HCEC 1CT (cell line): Measurements from ENCODE around the gene WIPF2.
"Not testable (repeated sequence)": the region's sequence is repeated elsewhere in the genome, so short reads cannot be mapped to it uniquely, and the experiment has no call there.

Experiments used
- DNase-seq: peaks from one replicate; pipeline ENCODE4 v3.0.0-alpha.2; 2017

WIPF2 gene

DNA sequence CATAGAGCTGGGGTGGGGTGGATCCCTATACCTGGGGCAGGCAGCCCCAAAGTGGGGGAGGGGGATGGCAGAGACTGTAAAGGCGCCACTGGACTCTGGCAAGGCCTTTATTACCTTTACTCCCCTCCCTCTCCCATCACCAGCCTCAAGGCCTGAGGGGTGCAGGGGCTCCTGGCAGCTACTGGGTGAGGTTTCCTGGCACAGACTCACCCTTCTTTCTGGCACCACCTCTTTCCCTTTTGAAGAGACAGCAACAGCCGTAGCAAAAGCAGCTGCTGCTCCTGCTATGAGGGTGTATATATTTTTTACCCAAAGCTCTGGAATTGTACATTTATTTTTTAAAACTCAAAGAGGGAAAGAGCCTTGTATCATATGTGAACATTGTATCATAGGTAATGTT, 24.3 kb upstream of the WIPF2 start:
- DNase-seq, result no peak

DNA sequence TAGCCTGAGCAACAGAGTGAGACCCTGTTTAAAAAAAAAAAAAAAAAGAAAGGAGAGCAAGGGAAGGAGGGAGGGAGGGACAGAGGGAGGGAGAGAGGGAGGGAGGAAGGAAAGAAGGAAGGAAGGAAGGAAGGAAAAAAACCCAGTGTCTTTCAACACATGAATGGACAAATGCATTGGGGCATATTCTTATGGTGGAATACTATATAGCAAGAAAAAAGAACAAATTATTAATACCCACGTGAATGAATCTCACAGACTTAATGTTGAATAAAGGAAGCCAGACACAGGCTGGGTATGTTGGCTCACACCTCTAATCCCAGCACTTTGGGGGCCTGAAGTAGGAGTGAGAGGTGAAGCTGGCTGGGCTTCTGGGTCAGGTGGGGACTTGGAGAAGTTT, 21.6 kb upstream of the WIPF2 start:
- DNase-seq, result no peak

DNA sequence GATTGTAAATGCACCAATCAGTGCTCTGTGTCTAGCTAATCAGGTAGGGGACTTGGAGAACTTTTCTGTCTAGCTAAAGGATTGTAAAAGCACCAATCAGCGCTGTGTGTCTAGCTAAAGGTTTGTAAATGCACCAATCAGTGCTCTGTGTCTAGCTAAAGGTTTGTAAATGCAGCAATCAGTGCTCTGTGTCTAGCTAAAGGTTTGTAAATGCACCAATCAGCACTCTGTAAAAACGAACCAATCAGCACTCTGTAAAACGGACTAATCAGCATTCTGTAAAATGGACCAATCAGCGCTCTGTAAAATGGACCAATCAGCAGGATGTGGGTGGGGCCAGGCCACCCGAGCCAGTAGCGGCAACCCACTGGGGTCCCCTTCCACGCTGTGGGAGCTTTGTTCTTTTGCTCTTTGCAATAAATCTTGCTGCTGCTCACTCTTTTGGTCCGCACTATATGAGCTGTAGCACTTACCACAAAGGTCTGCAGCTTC, 21.1 kb upstream of the WIPF2 start:
- DNase-seq, result not testable (repeated sequence)

DNA sequence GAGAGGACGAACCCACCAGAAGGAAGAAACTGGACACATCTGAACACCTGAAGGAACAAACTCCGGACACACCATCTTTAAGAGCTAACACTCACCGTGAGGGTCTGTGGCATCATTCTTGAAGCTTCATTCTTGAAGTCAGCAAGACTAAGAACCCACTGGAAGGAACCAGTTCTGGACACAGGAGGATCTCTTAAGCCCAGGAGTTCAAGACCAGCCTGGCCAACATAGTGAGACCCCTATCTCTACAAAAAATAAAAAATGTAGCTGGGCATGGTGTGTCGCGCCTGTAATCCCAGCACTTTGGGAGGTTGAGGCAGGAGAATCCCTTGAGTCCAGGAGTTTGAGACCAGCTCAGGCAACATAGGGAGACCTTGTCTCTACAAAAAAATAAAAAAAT, 20.5 kb upstream of the WIPF2 start:
- no peak for DNase-seq

DNA sequence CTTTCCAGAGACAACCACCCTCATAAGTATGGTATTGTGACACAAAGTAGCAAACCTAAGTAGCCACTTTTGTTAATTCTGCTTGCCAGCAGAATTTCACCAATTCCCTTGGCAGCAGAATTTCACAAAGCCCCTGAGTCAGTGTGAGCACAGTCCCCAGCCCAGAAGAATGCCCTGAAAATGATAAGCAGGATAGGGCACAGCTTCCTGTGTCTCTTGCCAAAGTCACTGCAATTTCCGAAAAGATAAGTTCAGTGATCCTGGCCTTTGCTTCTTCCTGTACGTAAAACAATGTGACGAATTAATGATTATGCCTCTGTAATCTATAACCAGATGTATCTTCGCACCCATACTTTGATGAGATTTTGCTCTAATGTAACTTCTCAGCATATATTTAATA, 16.0 kb upstream of the WIPF2 start:
- no peak for DNase-seq

DNA sequence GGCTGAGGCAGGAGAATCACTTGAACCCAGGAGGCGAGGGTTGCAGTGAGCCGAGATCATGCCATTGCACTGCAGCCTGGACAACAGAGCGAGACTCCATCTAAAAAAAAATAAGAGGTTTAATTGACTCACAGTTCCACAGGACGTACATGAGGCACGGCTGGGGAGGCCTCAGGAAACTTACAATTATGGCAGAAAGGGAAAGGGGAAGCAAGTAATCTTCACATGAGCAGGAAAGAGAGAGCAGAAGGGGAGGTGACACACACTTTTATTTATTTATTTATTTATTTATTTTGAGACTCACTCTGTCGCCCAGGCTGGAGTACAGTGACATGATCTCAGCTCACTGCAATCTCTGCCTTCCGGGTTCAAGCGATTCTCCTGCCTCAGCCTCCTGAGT, 12.9 kb upstream of the WIPF2 start:
- not testable (repeated sequence) for DNase-seq

DNA sequence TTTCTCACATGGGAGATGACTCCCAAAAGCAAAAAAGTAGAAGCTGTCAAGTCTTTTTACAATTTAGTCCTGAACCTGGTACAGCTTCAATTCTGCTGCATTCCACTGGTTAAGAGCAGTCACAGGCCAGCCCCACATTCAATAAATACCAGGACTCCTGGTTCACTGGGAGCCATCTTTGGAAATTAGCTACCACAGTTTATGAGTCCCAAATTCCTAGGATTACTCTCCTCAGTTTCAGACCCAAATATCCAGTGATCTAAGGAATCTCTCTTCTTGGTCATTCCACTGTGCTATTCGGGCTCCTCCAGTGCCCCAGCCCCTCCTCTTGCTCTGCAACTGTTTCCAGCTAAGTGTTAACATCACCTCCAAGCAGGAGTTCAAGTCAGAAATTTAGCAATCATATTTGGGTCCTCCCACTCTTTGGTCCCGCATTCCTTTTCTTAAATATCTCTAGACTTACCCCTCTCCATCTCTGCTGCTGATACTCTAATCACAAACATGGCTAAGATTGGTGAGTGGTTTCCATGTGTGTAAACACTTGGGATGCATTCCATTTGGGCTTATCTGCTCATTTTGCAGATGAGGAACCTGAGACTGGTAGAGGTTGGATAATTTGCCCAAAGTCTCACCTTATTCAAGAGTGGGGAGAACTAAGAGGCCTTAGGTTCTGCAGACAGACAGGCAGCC, 9.6 kb upstream of the WIPF2 start:
- DNase-seq, result no peak

DNA sequence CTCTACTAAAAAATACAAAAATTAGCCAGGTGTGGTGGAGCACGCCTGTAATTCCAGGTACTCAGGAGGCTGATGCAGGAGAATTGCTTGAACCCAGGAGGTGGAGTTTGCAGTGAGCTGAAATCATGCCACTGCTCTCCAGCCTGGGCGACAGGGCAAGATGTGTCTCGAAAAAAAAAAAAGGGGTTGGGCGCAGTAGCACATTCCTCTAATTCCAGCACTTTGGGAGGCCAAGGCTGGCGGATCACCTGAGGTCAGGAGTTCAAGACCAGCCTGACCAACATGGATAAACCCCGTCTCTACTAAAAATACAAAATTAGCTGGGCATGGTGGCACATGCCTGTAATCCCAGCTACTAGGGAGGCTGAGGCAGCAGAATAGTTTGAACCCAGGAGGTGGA, 5.2 kb upstream of the WIPF2 start:
- DNase-seq, result not testable (repeated sequence)

DNA sequence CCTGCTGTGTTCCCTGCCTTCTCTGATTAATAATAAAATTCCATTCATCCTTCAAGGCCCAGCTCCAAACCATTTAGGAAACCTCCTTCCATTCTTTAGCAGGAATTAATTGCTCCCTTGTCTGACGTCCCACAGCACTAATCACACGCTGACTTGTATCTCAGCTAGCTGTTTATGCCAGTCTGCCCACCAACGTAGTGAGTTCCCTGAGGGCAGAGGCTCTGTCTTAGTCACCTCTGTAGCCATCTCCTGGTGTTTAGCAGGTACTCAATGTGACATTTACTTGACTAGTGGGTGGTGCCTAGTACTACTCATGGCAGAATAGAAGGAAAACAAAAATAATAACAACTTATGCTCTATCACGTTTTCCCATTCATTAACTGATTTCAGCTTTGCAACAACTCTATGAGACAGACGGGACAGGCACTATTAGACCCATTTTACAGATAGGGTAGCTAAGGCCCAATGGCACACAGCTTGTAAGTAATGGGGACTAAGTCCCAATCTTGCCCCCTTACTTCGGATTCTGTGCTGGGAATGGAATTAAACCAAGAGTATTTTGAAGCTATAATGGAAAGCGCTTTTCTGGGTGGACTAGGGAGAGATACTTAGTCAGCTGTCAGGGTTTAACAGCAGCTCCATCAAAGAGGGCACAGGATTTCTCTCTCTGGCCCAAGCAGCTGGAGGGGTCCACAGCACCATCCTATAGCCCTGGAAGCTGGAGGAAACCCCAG, 931 bp upstream of the WIPF2 start:
- DNase-seq, result no peak

DNA sequence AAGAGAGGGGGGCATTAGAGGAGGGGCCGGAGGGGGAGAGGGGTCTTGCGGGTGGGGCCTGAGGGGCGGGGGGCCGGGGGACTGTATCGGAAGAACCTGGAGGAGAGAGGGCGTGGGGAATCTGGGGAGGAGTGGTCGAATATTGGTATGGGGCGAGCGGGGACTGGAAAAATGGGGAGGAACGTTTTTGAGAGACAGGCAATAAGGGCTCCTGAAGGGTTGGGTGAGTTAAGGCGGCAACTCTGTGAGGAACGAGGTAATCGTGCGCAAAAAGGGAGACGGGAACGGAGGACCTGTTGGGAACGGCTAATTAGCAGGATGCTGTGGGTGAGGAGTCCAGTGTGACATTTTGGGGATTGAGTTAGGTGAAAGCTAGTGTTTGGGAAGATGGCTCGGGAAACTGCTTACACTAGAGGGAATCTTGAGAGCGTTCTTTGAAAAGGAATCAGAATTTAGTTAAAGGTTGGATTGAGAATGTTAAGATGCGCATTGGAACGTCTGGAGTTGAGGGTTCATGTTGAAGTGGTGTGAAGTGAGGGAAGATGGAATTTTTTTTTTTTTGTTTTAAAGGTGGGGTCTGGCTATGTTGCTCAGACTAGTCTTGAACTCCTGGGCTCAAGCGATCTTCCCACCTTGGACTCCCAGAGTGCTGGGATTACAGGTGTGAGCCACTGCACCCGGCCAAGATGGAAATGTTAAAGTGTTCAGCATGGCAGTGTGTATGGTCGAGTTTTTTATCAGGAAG, 662 bp downstream of the WIPF2 start:
- peak; percentile 32 for DNase-seq

DNA sequence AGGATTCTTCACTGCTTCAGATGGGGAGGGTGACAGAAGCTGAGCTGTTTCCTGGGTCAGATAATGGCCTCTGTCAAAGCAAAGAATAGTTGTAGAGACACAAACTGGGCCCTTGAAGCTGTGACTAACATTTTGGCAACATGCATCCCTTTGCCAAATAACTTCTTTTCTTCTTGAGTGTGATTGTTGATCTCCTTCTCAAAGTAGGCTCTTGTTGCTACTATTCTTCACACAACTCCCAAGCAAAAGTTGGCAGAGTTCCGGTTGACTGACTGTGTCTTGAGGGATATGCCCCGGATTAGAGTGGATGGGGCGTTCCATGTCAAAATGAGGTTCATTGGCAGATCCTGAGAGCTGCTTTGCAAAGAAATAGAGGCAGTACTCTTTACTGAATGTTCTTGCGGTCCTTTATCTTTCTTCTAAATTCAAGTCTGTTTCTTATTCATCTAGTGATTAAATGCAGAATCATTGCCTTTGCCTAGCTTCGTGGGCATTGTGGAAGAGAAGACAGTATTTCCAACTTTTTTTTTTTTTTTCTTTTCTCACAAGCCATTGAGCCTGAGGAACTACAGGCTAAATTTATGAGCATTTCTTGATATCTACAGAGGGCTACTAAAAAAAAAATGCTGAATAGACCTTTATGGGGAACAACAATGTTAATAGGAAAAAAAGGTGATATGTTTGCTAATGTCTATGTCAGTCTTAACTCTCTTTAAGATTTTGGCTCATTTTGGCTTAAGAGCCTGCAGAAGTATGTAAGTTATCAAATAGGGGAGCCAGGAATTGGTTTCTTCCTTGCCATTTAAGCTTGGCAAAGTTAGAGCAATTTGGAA, 5.8 kb downstream of the WIPF2 start:
- no peak for DNase-seq

DNA sequence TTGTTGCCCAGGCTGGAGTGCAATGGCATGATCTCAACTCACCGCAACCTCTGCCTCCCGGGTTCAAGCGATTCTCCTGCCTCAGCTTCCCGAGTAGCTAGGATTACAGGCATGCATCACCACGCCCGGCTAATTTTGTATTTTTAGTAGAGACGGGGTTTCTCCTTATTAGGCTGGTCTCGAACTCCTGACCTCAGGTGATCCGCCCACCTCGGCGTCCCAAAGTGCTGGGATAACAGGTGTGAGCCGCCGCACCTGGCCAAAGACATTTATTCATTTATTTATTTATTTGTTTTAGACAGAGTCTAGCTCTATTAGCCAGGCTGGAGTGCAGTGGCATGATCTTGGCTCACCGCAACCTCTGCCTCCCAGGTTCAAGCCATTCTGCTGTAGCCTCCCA, 10.0 kb downstream of the WIPF2 start:
- DNase-seq, result not testable (repeated sequence)

DNA sequence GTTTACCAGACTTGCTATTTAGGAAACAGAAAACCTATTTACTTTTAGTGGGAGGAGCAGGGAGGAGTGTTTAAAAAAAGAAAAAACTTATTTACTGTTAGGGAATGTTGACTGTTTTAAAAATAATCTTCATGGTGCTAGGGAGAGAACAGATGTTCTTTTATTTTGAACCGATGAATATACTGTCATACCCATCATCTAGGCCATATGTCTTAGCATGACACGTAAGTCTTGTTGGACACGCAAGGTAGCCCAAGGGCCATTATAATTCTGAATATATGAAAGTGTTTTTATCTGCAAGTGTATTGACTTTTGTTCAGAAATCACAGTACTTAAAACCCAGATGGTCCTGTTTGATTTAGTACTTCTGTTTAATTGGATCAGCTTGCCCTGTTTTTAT, 11.6 kb downstream of the WIPF2 start:
- DNase-seq, result no peak

DNA sequence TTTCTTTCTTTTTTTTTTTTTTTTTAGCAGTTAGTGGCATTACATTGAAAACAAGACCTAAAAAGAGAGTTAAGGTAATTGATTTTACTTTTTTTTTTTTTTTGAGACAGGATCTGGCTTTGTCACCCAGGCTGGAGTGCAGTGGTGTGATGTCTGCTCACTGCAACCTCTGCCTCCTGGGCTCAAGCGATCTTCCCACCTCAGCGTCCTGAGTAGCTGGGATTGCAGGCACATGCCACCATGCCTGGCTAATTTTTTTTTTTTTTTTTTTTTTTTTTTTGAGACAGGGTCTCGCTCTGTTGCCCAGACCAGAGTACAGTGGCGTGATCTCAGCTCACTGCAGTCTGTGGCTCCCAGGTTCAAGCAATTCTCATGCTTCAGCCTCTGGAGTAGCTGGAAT, 12.8 kb downstream of the WIPF2 start:
- not testable (repeated sequence) for DNase-seq

DNA sequence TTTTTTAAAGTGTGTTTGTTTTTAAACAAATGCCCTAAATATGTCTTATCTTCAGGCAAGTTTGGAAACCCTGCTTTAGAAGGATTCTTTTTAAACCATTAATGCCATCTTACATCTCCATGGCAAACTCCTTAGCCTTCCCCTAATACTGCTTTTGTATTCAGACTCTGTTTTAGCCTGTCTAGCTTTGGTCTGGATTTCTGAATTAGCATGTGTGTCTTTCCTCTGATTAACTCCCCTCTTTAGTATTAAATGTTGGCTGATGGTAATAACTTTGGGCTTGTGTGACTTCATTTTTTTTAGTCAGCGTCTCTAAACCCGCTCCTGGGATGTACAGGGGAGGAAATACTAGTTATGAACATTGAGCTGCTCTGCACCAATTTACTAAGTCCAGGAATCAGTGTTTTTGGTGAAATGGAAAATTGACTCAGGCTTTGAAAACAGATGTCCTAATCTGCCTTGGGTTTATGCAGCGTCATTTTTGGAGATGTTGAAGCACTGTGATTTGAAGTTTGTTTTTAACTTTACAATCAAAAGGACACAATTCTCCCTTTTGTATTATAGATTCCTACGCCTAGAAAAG, 22.2 kb downstream of the WIPF2 start:
- no peak for DNase-seq

DNA sequence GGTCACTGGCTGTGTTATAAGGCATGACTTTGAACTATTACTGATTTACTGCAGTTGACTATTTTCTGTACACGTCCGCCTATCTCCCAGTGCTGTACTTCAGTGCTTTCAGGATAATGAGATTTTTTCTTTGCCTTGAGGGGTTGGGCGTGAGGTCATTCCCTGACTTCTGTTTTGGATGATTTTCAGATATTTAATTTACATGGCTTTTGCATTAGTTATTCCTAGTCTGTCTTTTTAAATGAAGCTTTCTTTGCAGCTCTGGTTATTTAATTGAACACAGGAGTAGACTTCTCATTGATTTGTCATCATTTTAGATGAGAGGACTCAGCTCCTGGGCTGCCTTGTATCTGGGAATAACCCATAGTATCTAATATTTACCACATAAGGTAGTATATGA, 23.7 kb downstream of the WIPF2 start:
- no peak for DNase-seq

DNA sequence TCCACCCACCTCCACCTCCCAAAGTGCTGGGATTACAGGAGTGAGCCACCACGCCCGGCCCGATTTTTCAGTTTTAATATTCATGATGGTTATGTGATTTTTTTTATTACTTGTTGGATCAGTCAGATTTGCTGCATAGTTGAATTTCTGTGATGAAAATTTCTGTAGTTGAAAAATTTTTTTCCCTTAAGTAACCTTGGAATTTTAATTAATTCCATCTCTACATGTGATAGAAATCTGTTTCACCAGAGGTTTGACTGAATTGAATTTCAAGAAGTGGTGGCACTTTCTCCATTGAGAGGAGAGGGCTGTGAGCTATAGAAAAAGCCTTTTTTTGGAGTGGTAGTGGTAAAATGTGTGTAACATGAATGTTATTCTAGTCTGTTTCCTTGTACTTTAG, 24.7 kb downstream of the WIPF2 start:
- DNase-seq, result no peak

DNA sequence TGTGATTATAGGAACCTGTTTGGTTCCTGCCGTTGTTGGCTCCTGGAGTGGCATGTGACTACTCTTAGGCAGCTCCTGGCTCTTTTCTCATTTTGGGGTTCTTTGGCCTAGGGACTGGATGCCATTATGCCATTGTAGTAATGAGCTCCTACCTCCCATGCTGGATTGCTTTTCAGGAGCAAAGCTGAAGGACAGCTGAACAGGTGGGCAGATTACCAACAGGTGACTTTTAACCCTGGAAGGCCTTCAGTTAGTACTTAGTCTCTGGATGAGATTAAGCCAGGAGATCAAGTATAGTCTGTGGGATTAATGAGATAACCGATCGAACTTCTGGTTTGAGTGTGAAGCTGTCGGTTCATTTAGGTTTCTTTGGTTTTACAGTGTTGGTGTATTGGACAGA, 25.2 kb downstream of the WIPF2 start:
- no peak for DNase-seq

DNA sequence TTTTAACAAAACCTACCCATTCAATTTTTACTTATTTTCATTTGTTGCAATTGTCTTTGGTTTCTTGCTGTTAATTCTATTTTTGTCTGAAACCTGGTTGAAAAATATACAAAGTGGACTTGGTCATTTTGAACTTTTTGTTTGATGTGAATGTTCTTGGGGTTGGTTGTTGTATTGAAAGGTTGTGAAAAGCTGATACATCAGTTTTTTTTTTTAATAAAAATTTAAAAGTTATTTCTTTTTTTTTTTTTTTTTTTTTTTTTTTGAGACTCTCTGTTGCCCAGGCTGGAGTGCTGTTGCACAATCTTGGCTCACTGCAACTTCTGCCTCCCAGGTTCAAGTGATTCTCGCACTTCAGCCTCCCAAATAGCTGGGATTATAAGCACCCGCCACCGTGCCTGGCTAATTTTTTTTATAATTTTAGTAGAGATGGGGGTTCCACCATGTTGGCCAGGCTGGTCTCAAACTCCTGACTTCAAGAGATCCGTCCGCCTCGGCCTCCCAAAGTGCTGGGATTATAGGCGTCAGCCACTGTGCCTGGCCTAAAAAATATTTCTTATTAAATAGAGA, 28.9 kb downstream of the WIPF2 start:
- no peak for DNase-seq

DNA sequence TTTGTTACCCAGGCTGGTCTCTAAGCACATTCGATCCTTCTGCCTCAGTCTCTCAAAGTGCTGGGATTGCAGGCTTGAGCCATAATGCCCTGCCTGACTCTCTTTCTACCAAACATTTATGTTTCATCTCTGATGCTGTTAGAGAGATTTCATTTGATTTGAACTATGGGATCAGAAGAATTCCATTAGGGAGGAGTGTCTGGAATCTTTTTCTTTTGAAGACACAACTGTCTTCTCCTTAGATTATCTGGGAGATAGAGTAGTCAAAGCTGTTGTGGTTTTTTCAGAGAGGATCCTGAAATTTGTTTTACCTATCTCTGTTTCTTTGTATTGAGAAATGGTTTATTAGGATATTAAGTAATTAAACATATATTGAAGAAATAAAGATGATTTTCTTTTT, 29.4 kb downstream of the WIPF2 start:
- DNase-seq, result no peak

DNA sequence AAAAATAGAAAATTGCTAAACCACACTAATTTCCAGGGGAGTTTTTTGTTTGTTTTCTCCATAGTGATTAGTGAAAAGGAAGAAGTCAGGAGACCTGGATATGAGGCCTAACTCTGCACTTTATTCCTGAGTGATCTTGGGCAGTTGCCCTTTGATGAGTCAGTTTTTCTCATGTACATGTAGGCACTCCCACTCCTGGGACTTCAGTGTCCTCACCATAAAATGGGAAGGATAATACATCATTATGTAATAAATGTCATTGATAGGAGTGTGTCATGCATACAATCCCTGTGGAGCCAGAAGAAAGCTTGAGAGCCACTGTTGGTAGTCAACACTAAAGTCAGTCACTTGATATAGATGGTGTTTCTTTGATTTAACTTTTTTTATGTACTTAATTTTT, 32.5 kb downstream of the WIPF2 start:
- peak; percentile 80 for DNase-seq

DNA sequence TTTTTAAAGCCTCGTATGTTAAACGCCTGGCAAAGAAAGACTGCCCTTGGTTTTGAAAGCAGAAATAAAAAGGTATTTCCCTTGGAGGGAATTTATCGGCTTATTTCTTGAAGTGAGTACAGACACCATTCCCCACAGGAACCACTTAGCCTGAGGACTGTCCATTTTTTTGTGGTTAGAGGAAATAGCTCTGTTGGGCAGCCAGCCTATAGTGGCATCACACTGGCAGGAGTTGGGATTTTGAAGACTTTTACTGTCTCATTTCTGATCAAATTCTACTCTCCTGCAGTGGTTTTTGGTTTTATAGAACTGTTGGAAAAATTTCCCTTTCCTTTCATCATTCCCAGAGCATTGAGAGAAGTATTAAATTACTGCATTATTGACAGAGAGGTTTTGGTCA, 34.5 kb downstream of the WIPF2 start:
- no peak for DNase-seq
